IMR-90 (cell line): ENCODE data around the gene PTPRF. TPM values are rescaled to one million over a fixed set of nuclear protein-coding genes. Genes with fewer than 3 reads are reported as not detected.

ENCODE experiments used
- ATAC-seq: fragments of 200-7000 bp; cut with Tn5 transposase; 2 replicates; pipeline ENCODE4 v1.9.1; 2020; ENCODE audit warnings: low read depth, mild to moderate bottlenecking, moderate library complexity
- BruUV-seq: library from RNA; stranded (reverse); fragments of 400-500 nt; replicated peaks from 2 replicates; lab custom pipeline; 2021; lab: Mats Ljungman, UMichigan
- CTCF ChIA-PET: fragments of 300-600 bp; formaldehyde crosslinking; extraction: SDS; loops from one replicate; lab custom pipeline; 2021; ENCODE audit warnings: antibody characterized with exemption; lab: Yijun Ruan, JAX
- POLR2A ChIA-PET: fragments of 300-600 bp; sonication (Branson Sonifier 250); formaldehyde crosslinking; loops from one replicate; lab custom pipeline; 2022; ENCODE audit warnings: antibody characterized with exemption; ENCODE audit not compliant: unreplicated experiment; lab: Charles Lee
- DNase-seq: peaks from one replicate; pipeline ENCODE4 v3.0.0; 2013
- H2AFZ ChIP-seq: replicated peaks from 2 replicates; pipeline ENCODE3; 2013; ENCODE audit warnings: low read length, mild to moderate bottlenecking; ENCODE audit not compliant: poor library complexity
- H2AK5ac ChIP-seq: 2 replicates; pipeline ENCODE4 v1.6.1; 2013; ENCODE audit warnings: low read depth, low read length, inconsistent platforms
- H2AK9ac ChIP-seq: replicated peaks from 2 replicates; pipeline ENCODE3; 2013; ENCODE audit warnings: mild to moderate bottlenecking, low read depth, low read length, moderate library complexity; ENCODE audit not compliant: poor library complexity
- H2BK120ac ChIP-seq: 2 replicates; pipeline ENCODE4 v1.6.1; 2013; ENCODE audit warnings: low read depth, low read length, inconsistent platforms
- H2BK15ac ChIP-seq: 3 replicates; pipeline ENCODE4 v1.6.1; 2013; ENCODE audit warnings: low read depth, low read length, inconsistent platforms
- H2BK20ac ChIP-seq: 2 replicates; pipeline ENCODE4 v1.6.1; 2013; ENCODE audit warnings: low read depth, mild to moderate bottlenecking, inconsistent platforms, low read length, moderate library complexity
- H2BK5ac ChIP-seq: 2 replicates; pipeline ENCODE4 v1.6.1; 2013; ENCODE audit warnings: mild to moderate bottlenecking, low read depth, low read length, inconsistent platforms; ENCODE audit not compliant: poor library complexity, severe bottlenecking
- H3K14ac ChIP-seq: replicated peaks from 2 replicates; pipeline ENCODE4 v1.6.1; 2013; ENCODE audit warnings: low read depth, low read length, inconsistent platforms
- H3K18ac ChIP-seq: 2 replicates; pipeline ENCODE4 v1.6.1; 2013; ENCODE audit warnings: low read depth, low read length, control low read depth
- H3K23ac ChIP-seq: 2 replicates; pipeline ENCODE4 v1.6.1; 2013; ENCODE audit warnings: low read depth, low read length, inconsistent platforms
- H3K27ac ChIP-seq: 2 replicates; pipeline ENCODE4 v1.5.1; 2013; ENCODE audit warnings: mild to moderate bottlenecking, control low read depth, low read length; ENCODE audit not compliant: insufficient read depth
- H3K27me3 ChIP-seq: 2 replicates; pipeline ENCODE4 v1.6.1; 2013; ENCODE audit warnings: low read length; ENCODE audit not compliant: control insufficient read depth, insufficient read depth
- H3K36me3 ChIP-seq: 2 replicates; pipeline ENCODE4 v1.6.1; 2013; ENCODE audit warnings: low read length, mixed read lengths; ENCODE audit not compliant: control insufficient read depth, insufficient read depth
- H3K4ac ChIP-seq: 2 replicates; pipeline ENCODE4 v1.6.1; 2013; ENCODE audit warnings: low read depth, low read length, inconsistent platforms
- H3K4me1 ChIP-seq: 2 replicates; pipeline ENCODE4 v1.6.1; 2013; ENCODE audit warnings: low read length, mixed read lengths; ENCODE audit not compliant: control insufficient read depth, insufficient read depth
- H3K4me2 ChIP-seq: 2 replicates; pipeline ENCODE4 v1.6.1; 2013; ENCODE audit warnings: low read depth, mild to moderate bottlenecking, control low read depth, low read length, moderate library complexity
- H3K4me3 ChIP-seq: 2 replicates; pipeline ENCODE4 v1.5.1; 2013; ENCODE audit warnings: low read depth, mild to moderate bottlenecking, control low read depth, low read length, moderate library complexity; ENCODE audit not compliant: insufficient read depth
- H3K56ac ChIP-seq: 2 replicates; pipeline ENCODE4 v1.6.1; 2013; ENCODE audit warnings: low read length, inconsistent platforms; ENCODE audit not compliant: insufficient read depth; ENCODE audit errors: extremely low read depth
- H3K79me1 ChIP-seq, 2 experiments: 2 replicates each; pipeline ENCODE4 v1.6.1; 2013; ENCODE audit warnings: low read length in 2 of 2, inconsistent platforms in 1 of 2, low read depth in 1 of 2
- H3K9ac ChIP-seq: 2 replicates; pipeline ENCODE4 v1.6.1; 2013; ENCODE audit warnings: low read depth, low read length, control low read depth
- H3K9me1 ChIP-seq: 2 replicates; pipeline ENCODE4 v1.6.1; 2013; ENCODE audit warnings: low read length, inconsistent platforms; ENCODE audit not compliant: insufficient read depth
- H3K9me3 ChIP-seq: 2 replicates; pipeline ENCODE4 v1.6.1; 2013; ENCODE audit warnings: low read length; ENCODE audit not compliant: control insufficient read depth, insufficient read depth
- H4K20me1 ChIP-seq: 2 replicates; pipeline ENCODE4 v1.6.1; 2013; ENCODE audit warnings: low read length, inconsistent platforms; ENCODE audit not compliant: insufficient read depth
- H4K5ac ChIP-seq: 2 replicates; pipeline ENCODE4 v1.6.1; 2013; ENCODE audit warnings: mild to moderate bottlenecking, low read depth, low read length, control low read depth
- H4K8ac ChIP-seq, 2 experiments: 2 replicates each; pipeline ENCODE4 v1.6.1; 2013; ENCODE audit warnings: low read depth in 2 of 2, low read length in 2 of 2, control low read depth in 1 of 2, inconsistent platforms in 1 of 2
- H4K91ac ChIP-seq: 2 replicates; pipeline ENCODE4 v1.6.1; 2013; ENCODE audit warnings: low read depth, low read length, inconsistent platforms; ENCODE audit not compliant: insufficient read depth
- FOS ChIP-seq: fragments of 150-350 bp; IDR thresholded peaks from 2 replicates; pipeline ENCODE4 v1.6.1; 2016; ENCODE audit warnings: low read depth, low read length
- NFE2L2 ChIP-seq: fragments of 150-350 bp; IDR thresholded peaks from 2 replicates; pipeline ENCODE4 v1.6.1; 2016; ENCODE audit warnings: low read depth, mild to moderate bottlenecking, low read length
- WGBS, 2 experiments: methylation state at CpG; one replicate each; pipeline versions ENCODE4 v1.1.5 to v1.1.7; 2013; ENCODE audit warnings: missing lambda C conversion rate in 2 of 2; ENCODE audit not compliant: insufficient read length in 1 of 2; ENCODE audit errors: extremely low coverage in 2 of 2; 5-methylcytosine and 5-hydroxymethylcytosine counted together
- dilution Hi-C: fragments of 300-500 bp; cut with HindIII; formaldehyde crosslinking; loops from one replicate; pipeline ENCODE4 v1.14.3; 2018; ENCODE audit warnings: low sequenced_read_pairs; ENCODE audit not compliant: unreplicated experiment
- in situ Hi-C: fragments of 300-500 bp; cut with MboI; formaldehyde crosslinking; loops from 3 replicates; pipeline ENCODE4 v1.14.3; 2019; ENCODE audit warnings: low sequenced_read_pairs, inconsistent platforms, mixed read lengths
- intact Hi-C: fragments of 100-400 bp; cut with micrococcal nuclease; formaldehyde crosslinking; loops from 2 replicates; pipeline ENCODE4 v1.10.0; 2022
- polyA plus RNA-seq, 3 experiments: library from polyadenylated mRNA; depleted of rRNA; stranded (reverse); fragments of >200 nt; gene quantifications; 2 replicates each; pipeline ENCODE4 v1.2.3, GENCODE V29; 2012; ENCODE audit warnings: low replicate concordance in 1 of 3
- total RNA-seq: library from RNA; depleted of rRNA; stranded (reverse); fragments of >200 nt; gene quantifications from 2 replicates; pipeline ENCODE4 v1.2.3, GENCODE V29; 2012

Gene PTPRF
- total and polyA plus RNA-seq, 2 of the 4 experiments (the other 2 are of a cell fraction), result 25.8 to 92.3 TPM

- CTCF ChIA-PET, result no interaction called here
These were observed 125.3 kb downstream of the PTPRF start for GRCh38 chr1:43655953-43656352.

More at GRCh38 chr1:43655953-43656352, 125.3 kb downstream of the PTPRF start:
- H2AFZ ChIP-seq, result no peak overlapping the region
- DNase-seq, result no peak
- no peak overlapping the region for H2BK20ac ChIP-seq
- H3K4me3 ChIP-seq, result no peak overlapping the region
- no peak overlapping the region for H2AK9ac ChIP-seq
- peaks cover 22% of the 10 kb centered on the region; the same call in 1 of the 2 replicates for H4K20me1 ChIP-seq
- in situ Hi-C loops (no loop called here), intact Hi-C loops (no loop called here), dilution Hi-C loops (no loop called here)
- H4K5ac ChIP-seq, result no peak overlapping the region
- no peak for ATAC-seq
- peaks cover 23 to 52% of the 10 kb centered on the region in 2 experiments for H3K79me1 ChIP-seq
- H3K9me1 ChIP-seq, result no peaks in the 10 kb centered on the region
- no peak overlapping the region for H3K23ac ChIP-seq
- no peak overlapping the region for H4K8ac ChIP-seq
- no peak overlapping the region for H3K4me2 ChIP-seq
- peaks cover 4% of the 10 kb centered on the region; the same call in 1 of the 2 replicates for H3K4me1 ChIP-seq
- no TSS peak for BruUV-seq
- H3K27me3 ChIP-seq, result no peaks in the 10 kb centered on the region
- H2BK120ac ChIP-seq, result no peak overlapping the region
- no peak overlapping the region for H3K56ac ChIP-seq
- H3K4ac ChIP-seq, result no peak overlapping the region
- no CpG with 5 or more reads among the region's 1 CpG for WGBS, 2 experiments
- POLR2A ChIA-PET, result no interaction called here
- no peak overlapping the region for H3K9ac ChIP-seq
- H3K18ac ChIP-seq, result no peak overlapping the region
- no peaks in the 10 kb centered on the region for H3K9me3 ChIP-seq
- no peak overlapping the region for H3K14ac ChIP-seq
- TF ChIP-seq FOS (no peak), NFE2L2 (no peak)
- no peak overlapping the region for H2AK5ac ChIP-seq
- no peak overlapping the region for H4K91ac ChIP-seq
- H2BK5ac ChIP-seq, result no peak overlapping the region
- peaks cover 46% of the 10 kb centered on the region for H3K36me3 ChIP-seq
- H3K27ac ChIP-seq, result no peak overlapping the region
- no peak overlapping the region for H2BK15ac ChIP-seq
